GM12865 (cell line): ENCODE data around the gene CLDN9.
A peak's percentile ranks its signal among the peaks of the same experiment; 100 is the strongest.

ENCODE experiments used
- DNase-seq: peaks from one replicate; pipeline ENCODE4 v3.0.0; 2010; ENCODE audit warnings: low read depth
- H3K4me3 ChIP-seq: 2 replicates; pipeline ENCODE4 v1.5.1; 2011; ENCODE audit warnings: mild to moderate bottlenecking, low read depth, low read length, control low read depth
- TF ChIP-seq, protein P1 (sequence below): IDR thresholded peaks from 2 replicates; pipeline ENCODE4 v1.5.1; 2011; ENCODE audit warnings: low read length, control low read depth, low read depth, inconsistent platforms; ENCODE audit not compliant: insufficient read depth; ENCODE audit errors: missing control alignments

Gene CLDN9, protein sequence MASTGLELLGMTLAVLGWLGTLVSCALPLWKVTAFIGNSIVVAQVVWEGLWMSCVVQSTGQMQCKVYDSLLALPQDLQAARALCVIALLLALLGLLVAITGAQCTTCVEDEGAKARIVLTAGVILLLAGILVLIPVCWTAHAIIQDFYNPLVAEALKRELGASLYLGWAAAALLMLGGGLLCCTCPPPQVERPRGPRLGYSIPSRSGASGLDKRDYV

DNA sequence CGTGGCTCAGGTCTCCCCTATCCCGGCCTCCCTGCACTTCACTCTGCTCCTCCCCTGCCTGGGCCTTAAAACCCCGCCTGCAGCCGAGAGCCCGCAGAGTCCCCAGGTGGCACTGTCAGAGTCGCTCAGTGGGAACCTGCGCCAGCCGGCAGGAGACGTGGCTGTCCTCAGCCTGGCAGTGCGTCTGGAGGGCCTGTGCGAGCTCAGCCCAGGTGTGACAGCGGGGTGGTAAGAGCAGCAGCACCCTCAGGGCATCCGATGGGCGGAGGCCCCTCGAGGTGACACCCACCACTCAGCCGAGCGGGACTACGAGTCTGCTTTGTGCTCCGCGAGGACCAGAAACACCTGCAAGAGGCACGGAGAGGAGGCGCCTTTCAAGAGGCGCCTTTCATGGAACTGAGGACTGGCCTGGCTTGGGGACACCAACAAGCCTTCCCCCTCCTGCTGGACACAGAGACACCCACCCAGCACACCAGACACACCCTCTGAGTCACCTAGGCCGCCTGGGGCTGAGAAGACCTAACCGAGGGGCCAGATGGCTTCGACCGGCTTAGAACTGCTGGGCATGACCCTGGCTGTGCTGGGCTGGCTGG is at the start of gene CLDN9:
Gene CLDN9, plus strand, starts transcription at position 96 of the 593 bp plus-strand sequence. Its CDS starts 440 bp downstream, at position 536.
- TF ChIP-seq, protein P1, sequence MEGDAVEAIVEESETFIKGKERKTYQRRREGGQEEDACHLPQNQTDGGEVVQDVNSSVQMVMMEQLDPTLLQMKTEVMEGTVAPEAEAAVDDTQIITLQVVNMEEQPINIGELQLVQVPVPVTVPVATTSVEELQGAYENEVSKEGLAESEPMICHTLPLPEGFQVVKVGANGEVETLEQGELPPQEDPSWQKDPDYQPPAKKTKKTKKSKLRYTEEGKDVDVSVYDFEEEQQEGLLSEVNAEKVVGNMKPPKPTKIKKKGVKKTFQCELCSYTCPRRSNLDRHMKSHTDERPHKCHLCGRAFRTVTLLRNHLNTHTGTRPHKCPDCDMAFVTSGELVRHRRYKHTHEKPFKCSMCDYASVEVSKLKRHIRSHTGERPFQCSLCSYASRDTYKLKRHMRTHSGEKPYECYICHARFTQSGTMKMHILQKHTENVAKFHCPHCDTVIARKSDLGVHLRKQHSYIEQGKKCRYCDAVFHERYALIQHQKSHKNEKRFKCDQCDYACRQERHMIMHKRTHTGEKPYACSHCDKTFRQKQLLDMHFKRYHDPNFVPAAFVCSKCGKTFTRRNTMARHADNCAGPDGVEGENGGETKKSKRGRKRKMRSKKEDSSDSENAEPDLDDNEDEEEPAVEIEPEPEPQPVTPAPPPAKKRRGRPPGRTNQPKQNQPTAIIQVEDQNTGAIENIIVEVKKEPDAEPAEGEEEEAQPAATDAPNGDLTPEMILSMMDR = no peak
- no peak for DNase-seq
- H3K4me3 ChIP-seq = no peak within 1 kb of the TSS

DNA sequence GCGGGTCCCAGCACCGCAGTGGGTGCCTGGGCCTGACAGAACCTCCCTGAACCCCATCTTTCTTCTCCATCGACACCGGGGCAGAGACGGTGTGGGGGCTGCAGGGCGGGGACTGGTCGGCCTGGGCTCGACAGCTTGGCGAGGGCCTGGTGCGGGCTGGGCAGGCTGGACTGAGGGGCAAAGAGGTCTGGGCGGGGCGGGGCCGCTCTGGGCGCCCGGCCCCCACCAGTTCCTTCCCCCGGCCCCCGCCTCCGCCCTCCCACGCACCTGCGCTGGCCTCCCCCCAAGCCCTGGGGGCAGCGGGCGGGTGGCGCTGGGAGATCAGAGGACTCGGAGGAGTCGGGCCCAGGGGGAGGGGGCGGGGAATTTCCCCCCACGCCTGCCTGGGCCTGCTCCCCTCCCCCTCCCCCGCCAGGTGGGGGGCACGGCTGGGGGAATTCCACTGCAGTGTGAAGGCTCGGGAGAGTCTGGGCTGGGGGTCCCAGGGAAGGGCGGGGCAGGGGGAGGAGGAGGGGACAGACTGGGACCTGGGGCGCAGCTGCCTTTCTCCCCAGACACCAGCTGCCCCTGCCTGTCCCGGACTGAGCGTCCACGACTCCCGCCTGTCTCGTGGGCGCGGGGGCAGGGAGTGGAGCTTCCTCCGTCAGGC is 49.5 kb upstream of the CLDN9 start:
- TF ChIP-seq, protein P1 = no peak
- DNase-seq = no peak
- H3K4me3 ChIP-seq = peak overlapping the region; percentile 32

DNA sequence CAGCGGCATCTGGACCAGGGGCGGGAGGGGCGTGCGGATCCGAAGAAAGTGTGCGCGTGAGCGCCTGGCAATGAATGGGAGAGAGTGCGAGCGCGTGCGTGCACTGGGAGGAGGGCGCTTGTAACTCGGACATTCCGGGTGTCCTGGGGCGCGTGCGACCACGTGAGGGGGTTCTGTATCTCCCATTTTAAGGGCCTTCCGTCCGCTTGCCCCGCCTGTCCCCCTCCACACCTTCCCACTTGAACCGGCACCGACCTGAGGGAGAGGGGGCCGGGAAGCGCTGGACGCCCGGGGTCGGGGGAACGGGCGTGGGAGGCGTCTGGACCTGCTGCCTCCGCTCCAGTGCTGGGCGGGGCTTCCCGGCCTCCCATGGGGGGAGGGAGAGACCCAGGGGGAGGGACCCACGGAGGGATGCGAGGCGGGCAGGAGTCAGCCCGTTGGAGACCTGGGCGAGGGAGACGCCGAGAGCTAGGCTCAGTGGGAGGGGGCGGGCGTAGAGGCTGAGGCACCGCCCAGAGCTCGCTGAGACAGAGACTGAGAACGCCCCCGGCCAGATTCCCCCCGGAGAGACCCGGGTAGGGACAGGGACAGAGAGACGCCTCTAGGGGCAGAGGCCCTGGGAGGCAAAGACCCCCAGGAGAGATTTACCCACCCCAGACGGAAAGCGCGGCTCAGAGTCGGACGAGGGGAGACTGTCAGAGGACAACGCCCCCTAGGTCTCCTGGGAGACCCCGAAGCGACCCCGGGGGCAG is 48.8 kb upstream of the CLDN9 start, which contains the start of gene KREMEN2:
Gene KREMEN2, plus strand, starts transcription at position 553 of the 752 bp plus-strand sequence. CDS start 246 bp downstream, outside the sequence.
- TF ChIP-seq, protein P1 = no peak
- peak within 1 kb of the TSS; percentile 32 for H3K4me3 ChIP-seq
- no peak for DNase-seq

DNA sequence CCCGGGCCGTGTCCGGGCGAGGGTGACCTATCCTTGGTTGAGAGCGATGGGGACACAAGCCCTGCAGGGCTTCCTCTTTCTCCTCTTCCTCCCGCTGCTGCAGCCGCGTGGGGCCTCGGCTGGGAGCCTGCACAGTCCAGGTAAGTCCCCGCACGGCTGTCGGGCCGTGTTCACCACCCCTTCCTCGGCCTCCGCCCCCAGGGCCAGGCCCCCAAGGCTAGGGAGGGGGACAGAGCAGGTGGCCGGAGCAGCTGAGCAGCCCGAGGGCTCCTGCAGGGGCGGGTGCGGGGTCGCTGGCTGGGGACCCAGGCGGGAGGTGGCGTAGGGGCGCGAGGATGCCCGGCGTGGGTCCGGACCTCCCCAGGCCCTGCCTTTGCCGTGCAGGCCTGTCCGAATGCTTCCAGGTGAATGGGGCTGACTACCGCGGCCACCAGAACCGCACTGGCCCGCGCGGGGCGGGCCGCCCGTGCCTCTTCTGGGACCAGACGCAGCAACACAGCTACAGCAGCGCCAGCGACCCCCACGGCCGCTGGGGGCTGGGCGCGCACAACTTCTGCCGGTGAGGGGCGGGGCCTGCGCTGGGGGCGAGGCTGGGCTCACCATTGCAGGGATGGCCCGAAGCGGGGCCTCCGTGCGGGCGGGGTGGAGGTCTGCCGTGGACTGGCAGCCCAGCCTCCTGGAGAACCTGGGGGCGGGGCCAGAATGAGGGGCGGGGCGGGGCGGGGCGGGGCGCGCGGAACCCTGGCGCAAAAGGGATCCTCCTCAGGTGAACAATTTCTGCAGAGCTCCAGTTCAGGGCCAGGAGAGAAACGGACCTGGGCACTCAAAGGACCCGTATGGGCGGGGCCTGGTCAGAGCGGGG is 48.0 kb upstream of the CLDN9 start:
- TF ChIP-seq, protein P1 = no peak
- peak; percentile 73 for DNase-seq
- peak overlapping the region; percentile 32 for H3K4me3 ChIP-seq

DNA sequence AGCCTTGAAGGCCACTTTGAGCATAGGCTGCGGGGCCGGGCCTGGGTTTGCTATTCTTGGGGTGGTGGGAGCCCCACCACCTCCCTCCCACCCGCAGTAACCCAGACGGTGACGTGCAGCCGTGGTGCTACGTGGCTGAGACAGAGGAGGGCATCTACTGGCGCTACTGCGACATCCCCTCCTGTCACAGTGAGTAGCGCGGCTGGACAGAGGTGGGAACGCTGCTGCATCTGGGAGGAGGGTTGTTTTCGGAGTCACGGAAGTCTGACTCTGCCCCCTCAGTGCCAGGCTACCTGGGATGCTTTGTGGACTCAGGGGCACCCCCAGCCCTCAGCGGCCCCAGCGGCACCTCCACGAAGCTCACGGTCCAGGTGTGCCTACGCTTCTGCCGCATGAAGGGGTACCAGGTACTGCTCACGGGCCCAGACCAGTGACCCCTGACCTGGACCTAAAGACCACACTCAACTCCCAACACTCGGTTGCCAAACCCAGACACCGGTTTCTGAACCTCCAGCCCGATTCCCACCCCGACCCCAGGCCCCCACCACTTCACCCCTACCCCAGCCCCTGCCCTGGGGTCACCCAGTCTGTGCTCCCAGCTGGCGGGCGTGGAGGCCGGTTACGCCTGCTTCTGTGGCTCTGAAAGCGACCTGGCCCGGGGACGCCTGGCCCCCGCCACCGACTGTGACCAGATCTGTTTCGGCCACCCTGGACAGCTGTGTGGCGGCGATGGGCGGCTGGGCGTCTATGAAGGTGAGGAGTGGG is 46.5 kb upstream of the CLDN9 start:
- no peak overlapping the region for H3K4me3 ChIP-seq
- TF ChIP-seq, protein P1 = no peak
- DNase-seq = no peak

DNA sequence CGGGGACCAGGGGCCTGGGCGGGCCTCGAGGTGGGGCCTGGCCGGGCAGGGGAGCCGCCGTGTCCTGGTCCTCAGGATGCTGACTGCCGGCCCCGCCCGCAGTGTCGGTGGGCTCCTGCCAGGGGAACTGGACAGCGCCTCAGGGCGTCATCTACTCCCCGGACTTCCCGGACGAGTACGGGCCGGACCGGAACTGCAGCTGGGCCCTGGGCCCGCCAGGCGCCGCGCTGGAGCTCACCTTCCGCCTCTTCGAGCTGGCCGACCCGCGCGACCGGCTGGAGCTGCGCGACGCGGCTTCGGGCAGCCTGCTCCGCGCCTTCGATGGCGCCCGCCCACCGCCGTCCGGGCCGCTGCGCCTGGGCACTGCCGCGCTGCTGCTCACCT is 45.9 kb upstream of the CLDN9 start:
- TF ChIP-seq, protein P1 = no peak
- DNase-seq = no peak
- no peak overlapping the region for H3K4me3 ChIP-seq
